Spleen (tissue), 11 donors: Measurements from ENCODE around the gene PDE4B. TPM values are rescaled to one million over a fixed set of nuclear protein-coding genes. Genes with fewer than 3 reads are reported as not detected.

Experiments
- DNase-seq: peaks from one replicate; pipeline ENCODE4 v3.0.0-alpha.2; 2020
- H3K27ac ChIP-seq, 8 donors: fragments of 200-600 bp; sonication (generic) in 7 of 8; 1 replicate in 4 of 8; 2 replicates in 4 of 8; pipeline versions ENCODE4 v1.5.0 to v1.8.0; 2016 to 2021; ENCODE audit warnings: inconsistent platforms in 4 of 8, mild to moderate bottlenecking in 4 of 8, moderate library complexity in 1 of 8
- H3K27me3 ChIP-seq, 7 donors: fragments of 200-600 bp; sonication (generic) in 6 of 7; replicated peaks in 1 of 7; 1 replicate in 4 of 7; 2 replicates in 3 of 7; pipeline versions ENCODE4 v1.5.0 to v1.8.0; 2016 to 2021; ENCODE audit warnings: inconsistent platforms in 3 of 7, mild to moderate bottlenecking in 1 of 7
- H3K36me3 ChIP-seq, 6 donors: fragments of 200-600 bp; sonication (generic) in 5 of 6; 1 replicate in 4 of 6; 2 replicates in 2 of 6; pipeline versions ENCODE4 v1.5.0 to v1.8.0; 2016 to 2021; ENCODE audit warnings: inconsistent platforms in 2 of 6
- H3K4me1 ChIP-seq, 6 donors: fragments of 200-600 bp; sonication (generic) in 5 of 6; 1 replicate in 3 of 6; 2 replicates in 3 of 6; pipeline versions ENCODE4 v1.5.0 to v1.8.0; 2016 to 2021; ENCODE audit warnings: inconsistent platforms in 3 of 6
- H3K4me3 ChIP-seq, 8 donors: fragments of 200-600 bp; sonication (generic) in 7 of 8; 1 replicate in 4 of 8; 2 replicates in 4 of 8; pipeline versions ENCODE4 v1.5.0 to v1.8.0; 2016 to 2021; ENCODE audit warnings: inconsistent platforms in 4 of 8, mild to moderate bottlenecking in 4 of 8, moderate library complexity in 2 of 8
- H3K9me3 ChIP-seq, 8 donors: fragments of 200-600 bp; sonication (generic) in 7 of 8; 1 replicate in 4 of 8; 2 replicates in 4 of 8; pipeline versions ENCODE4 v1.5.0 to v1.8.0; 2016 to 2021; ENCODE audit warnings: inconsistent platforms in 4 of 8
- POLR2A ChIP-seq, 3 donors: fragments of 450-650 bp; IDR thresholded peaks; one replicate each; pipeline ENCODE4 v1.5.1; 2017; ENCODE audit warnings: antibody characterized with exemption in 3 of 3, mild to moderate bottlenecking in 1 of 3
- POLR2AphosphoS5 ChIP-seq, 3 donors: sonication (generic); formaldehyde crosslinking; IDR thresholded peaks; one replicate each; pipeline ENCODE4 v1.5.1; 2017; ENCODE audit warnings: antibody characterized with exemption in 3 of 3
- WGBS, 5 donors: extraction: QIAGEN DNeasy Blood & Tissue Kit in 3 of 5; methylation state at CpG; one replicate each; pipeline versions ENCODE4 v1.1.5 to v1.1.7; 2013 to 2018; 5-methylcytosine and 5-hydroxymethylcytosine counted together
- intact Hi-C: fragments of 100-400 bp; cut with DNase I; formaldehyde crosslinking; loops from one replicate; pipeline ENCODE4 v1.15.0; 2023; ENCODE audit warnings: low total_unique reads
- polyA plus RNA-seq, 3 donors: library from polyadenylated mRNA; stranded (reverse); fragments of 200-250 nt; gene quantifications; one replicate each; pipeline ENCODE4 v1.2.1, GENCODE V29; 2013
- total RNA-seq, 7 donors: library from RNA; depleted of rRNA in 3 of 7; stranded (reverse); fragments of >200 nt in 3 of 7; fragmentation: NEBNext Ultra II Directional in 4 of 7; extraction: Animal tissue kit (Norgen Biotek cat#: 25700) in 4 of 7; gene quantifications; one replicate each; pipeline versions ENCODE4 v1.1.0 to v1.2.1, GENCODE V29; 2016 to 2021
- TF ChIP-seq, protein P1 (sequence below), 11 experiments: fragments of 200-600 bp in 7 of 11; fragments of 450-650 bp in 4 of 11; sonication (generic) in 4 of 11; IDR thresholded peaks in 8 of 11; conservative IDR thresholded peaks in 3 of 11; 1 replicate in 7 of 11; 2 replicates in 4 of 11; pipeline versions ENCODE4 v1.4.0 to v1.8.0; 2016 to 2021; ENCODE audit warnings: antibody characterized with exemption in 11 of 11, inconsistent platforms in 4 of 11, mild to moderate bottlenecking in 1 of 11
- donor health status: healthy with polysubstance abuse.
- donor health status: DM: no; HTN: no; CAD: no; lungs with moderate emphysema.
- donor health status: DM: no; HTN: no; CAD: no.
- donor health status: Bipolar disorder and iron deficiency.
- donor health status: healthy.
- donor health status: DM: no; HTN: no; CAD: no.
- donor health status: DM: yes; HTN: yes; CAD: no.

PDE4B gene
- total and polyA plus RNA-seq, 10 donors: 12.6 to 88.2 (median 51.9) TPM

DNA sequence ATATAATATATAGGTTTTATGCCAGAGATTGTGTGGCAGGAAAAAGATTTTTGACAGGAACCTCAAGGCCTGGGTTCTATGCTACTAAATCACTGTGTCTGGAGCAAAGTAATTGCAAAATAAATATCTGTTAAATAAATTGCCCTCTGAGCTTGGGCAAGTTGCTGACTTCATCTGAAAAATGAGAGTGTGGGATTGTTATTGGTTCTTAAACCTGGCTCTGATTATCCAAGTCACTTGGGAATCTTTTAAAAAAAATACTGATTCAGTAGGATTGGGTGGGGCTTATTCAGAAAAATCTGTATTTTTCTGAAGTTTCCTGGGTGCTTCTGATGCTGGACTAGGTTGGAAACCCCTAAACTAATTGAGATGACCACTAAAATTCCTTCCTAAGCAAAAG lies 567.1 kb downstream of the PDE4B start:
- TF ChIP-seq, protein P1, sequence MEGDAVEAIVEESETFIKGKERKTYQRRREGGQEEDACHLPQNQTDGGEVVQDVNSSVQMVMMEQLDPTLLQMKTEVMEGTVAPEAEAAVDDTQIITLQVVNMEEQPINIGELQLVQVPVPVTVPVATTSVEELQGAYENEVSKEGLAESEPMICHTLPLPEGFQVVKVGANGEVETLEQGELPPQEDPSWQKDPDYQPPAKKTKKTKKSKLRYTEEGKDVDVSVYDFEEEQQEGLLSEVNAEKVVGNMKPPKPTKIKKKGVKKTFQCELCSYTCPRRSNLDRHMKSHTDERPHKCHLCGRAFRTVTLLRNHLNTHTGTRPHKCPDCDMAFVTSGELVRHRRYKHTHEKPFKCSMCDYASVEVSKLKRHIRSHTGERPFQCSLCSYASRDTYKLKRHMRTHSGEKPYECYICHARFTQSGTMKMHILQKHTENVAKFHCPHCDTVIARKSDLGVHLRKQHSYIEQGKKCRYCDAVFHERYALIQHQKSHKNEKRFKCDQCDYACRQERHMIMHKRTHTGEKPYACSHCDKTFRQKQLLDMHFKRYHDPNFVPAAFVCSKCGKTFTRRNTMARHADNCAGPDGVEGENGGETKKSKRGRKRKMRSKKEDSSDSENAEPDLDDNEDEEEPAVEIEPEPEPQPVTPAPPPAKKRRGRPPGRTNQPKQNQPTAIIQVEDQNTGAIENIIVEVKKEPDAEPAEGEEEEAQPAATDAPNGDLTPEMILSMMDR (IDR thresholded peaks at IDR 0.05 in 8 of 11, conservative IDR thresholded peaks at IDR 0.05 in 3 of 11): no peak
- no peak for TF ChIP-seq POLR2AphosphoS5 (IDR thresholded peaks at IDR 0.05)
- TF ChIP-seq POLR2A (IDR thresholded peaks at IDR 0.05): no peak
- no peak for DNase-seq
- Histone ChIP-seq H3K4me3 (no peak overlapping the region), H3K27me3 (no peaks in the 10 kb centered on the region), H3K9me3 (no peaks in the 10 kb centered on the region), H3K27ac (peak overlapping the region in 4 of 8 donors; percentile 35 to 47 (median 38)), H3K36me3 (peaks cover 0 to 81% (median 44%) of the 10 kb centered on the region in 6 donors), H3K4me1 (peaks cover 6 to 92% (median 41%) of the 10 kb centered on the region in 6 donors)
- intact Hi-C loops: no loop called here

DNA sequence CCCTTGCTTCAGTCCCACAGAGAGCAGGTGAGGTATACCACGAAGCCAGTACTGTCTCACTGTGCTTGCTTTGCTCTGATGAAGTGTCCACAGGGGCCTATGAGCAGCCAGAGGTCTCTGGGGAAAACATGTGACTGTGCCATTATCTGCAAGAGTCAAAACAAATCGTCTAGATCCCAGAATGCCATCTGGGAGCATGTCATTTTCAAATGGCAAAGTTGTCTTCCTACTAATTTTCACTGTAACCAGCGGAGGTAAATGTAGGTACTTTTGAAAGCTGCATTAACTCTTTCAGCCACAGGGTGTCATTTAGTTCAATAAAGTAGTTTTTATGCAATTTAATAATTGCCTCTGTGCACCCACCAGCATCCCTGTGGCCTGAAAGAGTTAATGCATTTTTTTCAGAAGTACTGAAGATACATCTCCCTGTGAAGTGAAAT lies 567.6 kb downstream of the PDE4B start:
- intact Hi-C loops: no loop called here
- no peak for DNase-seq
- Histone ChIP-seq H3K9me3 (no peaks in the 10 kb centered on the region), H3K4me3 (no peak overlapping the region), H3K4me1 (peaks cover 6 to 90% (median 41%) of the 10 kb centered on the region in 6 donors), H3K27me3 (no peaks in the 10 kb centered on the region), H3K36me3 (peaks cover 0 to 82% (median 45%) of the 10 kb centered on the region in 6 donors), H3K27ac (peak overlapping the region in 4 of 8 donors; percentile 35 to 47 (median 38))
- TF ChIP-seq POLR2A (IDR thresholded peaks at IDR 0.05) (no peak), POLR2AphosphoS5 (IDR thresholded peaks at IDR 0.05) (peak in 1 of 3 donors; percentile 33)
- 53 to 60% (median 57%) methylated on average over 3 of the region's 3 CpGs for WGBS, 5 donors

DNA sequence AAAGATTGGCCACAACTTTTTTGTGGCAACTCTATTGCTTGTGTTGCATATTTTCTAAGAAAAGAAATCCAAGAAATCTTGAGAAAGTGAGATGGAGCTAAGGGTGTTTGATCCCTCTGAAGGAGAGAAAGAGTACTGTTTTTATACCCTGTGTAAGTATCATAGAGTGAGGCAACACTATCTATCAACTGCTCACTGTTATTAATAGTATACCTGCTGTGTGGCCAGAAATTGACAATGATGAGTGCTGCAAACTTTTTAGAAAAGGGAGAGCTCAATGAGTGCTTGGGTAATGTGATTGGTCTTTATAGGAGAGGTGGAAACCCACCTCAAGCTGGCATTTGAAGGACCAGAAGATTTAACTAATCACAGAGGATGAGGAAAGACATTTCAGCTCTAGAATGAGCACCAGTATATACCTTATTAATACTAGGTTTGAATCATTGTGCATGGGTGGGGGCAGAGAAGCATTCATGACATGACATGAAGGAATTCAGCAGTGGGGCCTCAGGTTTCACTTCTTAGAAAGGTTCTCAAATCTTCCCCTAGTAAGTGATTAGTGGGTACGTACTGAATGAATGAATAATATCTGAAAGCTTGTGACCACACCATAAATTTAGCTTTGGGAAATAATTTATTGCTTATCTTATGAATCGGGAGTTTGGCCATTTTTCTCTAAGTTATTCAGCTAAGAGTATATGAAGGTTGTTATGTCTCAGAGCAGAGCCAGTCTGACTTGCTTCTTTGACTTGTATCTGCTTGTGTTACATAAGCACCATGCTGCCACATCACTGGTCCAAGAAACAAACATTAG lies 572.1 kb downstream of the PDE4B start:
- peak overlapping the region in 1 of 8 donors; percentile 31 for H3K27ac ChIP-seq
- no peak overlapping the region for H3K4me3 ChIP-seq
- intact Hi-C loops: no loop called here
- WGBS, 5 donors: 65 to 74% (median 70%) methylated on average over 2 of the region's 2 CpGs
- H3K36me3 ChIP-seq: peaks cover 0 to 96% (median 66%) of the 10 kb centered on the region in 6 donors
- H3K27me3 ChIP-seq: no peaks in the 10 kb centered on the region
- H3K4me1 ChIP-seq: peaks cover 13 to 87% (median 24%) of the 10 kb centered on the region in 6 donors
- TF ChIP-seq POLR2AphosphoS5 (IDR thresholded peaks at IDR 0.05) (no peak), POLR2A (IDR thresholded peaks at IDR 0.05) (no peak)
- TF ChIP-seq, protein P1 (IDR thresholded peaks at IDR 0.05 in 8 of 11, conservative IDR thresholded peaks at IDR 0.05 in 3 of 11): no peak
- H3K9me3 ChIP-seq: no peaks in the 10 kb centered on the region
- DNase-seq: no peak

DNA sequence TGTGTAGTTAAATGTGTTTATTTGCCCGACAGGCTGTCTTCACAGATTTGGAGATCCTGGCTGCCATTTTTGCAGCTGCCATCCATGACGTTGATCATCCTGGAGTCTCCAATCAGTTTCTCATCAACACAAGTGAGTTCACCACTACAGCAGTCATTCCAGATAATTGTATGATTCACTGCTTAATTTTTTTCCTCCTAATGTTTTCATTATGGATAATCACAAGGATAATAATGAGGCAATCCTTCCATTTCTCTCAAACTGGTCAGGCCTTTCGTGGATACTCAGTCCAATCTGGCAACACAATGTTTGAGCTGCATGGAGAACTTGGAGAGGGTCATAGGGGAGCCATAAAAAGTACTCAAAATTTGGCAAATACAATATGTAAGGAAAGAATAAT lies 572.9 kb downstream of the PDE4B start:
- Histone ChIP-seq H3K27ac (peak overlapping the region in 1 of 8 donors; percentile 91), H3K36me3 (peaks cover 0 to 100% (median 71%) of the 10 kb centered on the region in 6 donors), H3K27me3 (no peaks in the 10 kb centered on the region), H3K9me3 (no peaks in the 10 kb centered on the region), H3K4me1 (peaks cover 13 to 87% (median 24%) of the 10 kb centered on the region in 6 donors), H3K4me3 (no peak overlapping the region)
- WGBS, 5 donors: 93 to 97% (median 95%) methylated on average over 3 of the region's 3 CpGs
- TF ChIP-seq, protein P1 (IDR thresholded peaks at IDR 0.05 in 8 of 11, conservative IDR thresholded peaks at IDR 0.05 in 3 of 11): no peak
- TF ChIP-seq POLR2AphosphoS5 (IDR thresholded peaks at IDR 0.05): no peak
- TF ChIP-seq POLR2A (IDR thresholded peaks at IDR 0.05): no peak
- no peak for DNase-seq
- intact Hi-C loops: no loop called here
